GM18526 (cell line): ENCODE data around the gene CAV2.

Experiments used
- POLR2A ChIP-seq: IDR thresholded peaks from 3 replicates; pipeline ENCODE4 v1.6.1; 2011; ENCODE audit not compliant: insufficient read length; ENCODE audit errors: extremely low read depth

Gene CAV2

GRCh38 chr7:116544487-116544886 lies 44.9 kb downstream of the CAV2 start:
- TF ChIP-seq POLR2A, result no peak

DNA sequence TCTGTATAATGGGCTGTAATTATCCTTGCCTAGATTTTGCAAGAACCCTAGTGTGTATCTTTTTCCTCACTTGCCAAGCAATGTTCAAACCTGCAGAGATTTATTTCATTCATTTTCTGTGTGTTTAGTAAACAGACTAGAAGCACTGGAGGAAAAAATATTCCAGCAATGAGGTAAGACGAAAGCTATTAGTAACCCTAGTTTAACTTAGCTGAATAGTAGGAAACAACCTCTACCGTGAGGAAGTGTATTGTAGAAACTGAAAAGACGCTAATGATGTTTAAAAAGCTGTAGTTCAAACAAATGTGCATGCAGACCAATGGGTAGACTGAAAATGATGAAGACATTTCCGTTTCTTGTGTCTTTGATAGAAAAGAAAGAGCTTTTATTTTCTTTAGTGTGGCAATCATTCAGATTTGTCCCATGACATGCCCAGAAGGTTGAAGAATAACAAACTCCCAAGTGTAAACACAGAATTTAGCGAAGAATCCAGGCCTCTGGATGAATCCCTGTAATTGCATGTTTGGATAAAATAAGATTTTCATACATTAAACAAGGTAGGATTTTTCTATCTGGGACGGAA lies 46.0 kb downstream of the CAV2 start:
- no peak for TF ChIP-seq POLR2A

GRCh38 chr7:116546054-116546453 lies 46.5 kb downstream of the CAV2 start:
- TF ChIP-seq POLR2A, result no peak

DNA sequence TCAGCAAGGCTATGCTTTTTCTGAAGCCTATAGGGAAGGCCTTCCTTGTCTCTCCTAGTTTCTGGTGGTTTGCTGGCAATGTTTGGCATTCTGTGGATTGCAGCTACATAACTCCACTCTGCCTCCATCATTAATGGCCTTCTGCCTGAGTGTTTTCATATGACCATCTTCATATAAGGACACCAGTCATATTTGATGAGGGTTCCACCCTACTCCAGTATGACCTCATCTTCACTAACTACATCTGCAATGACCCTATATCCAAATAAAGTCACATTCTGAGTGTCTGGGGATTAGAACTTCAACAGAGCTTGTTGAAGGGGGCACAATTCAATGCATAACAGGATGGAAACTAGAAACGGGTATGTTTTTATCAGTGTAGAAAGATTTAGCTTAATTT lies 47.4 kb downstream of the CAV2 start:
- no peak for TF ChIP-seq POLR2A

DNA sequence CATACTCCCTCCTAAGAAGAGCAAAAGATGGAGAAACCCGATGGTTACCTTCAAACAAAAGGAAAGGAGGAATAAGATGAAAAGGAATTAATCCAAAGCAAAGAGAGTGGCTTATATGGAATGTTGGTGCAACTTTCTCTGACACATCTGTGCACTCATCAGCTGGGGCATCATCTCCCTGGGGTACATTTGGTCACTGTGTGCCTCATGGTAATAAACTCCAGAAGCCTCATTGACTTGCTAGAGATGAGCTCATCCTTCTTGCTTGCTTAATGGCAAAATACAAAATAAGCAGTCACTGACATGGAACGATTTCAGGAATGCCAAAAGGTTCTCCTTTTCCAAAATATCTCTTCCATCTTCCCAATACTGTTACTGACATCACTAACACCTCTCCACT lies 47.8 kb downstream of the CAV2 start:
- no peak for TF ChIP-seq POLR2A

DNA sequence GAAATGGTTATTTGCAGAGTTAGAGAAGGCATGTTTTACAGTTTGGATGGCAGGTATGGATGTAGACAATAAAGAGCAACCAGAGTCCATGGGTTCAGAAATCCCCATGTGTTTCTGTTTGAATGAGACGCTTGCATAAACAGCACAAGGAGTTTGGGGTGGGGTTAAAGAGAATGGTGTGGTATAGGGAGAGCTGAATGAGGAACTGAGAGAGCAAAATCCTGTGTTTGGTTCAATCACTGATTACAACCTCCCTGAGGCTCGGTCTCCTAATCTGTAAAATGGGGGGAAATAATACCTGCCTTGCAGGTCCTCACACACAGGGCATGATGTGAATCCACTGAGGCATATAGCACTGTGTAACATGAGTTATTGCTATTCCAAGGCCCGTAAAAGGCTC lies 49.0 kb downstream of the CAV2 start:
- TF ChIP-seq POLR2A, result no peak

DNA sequence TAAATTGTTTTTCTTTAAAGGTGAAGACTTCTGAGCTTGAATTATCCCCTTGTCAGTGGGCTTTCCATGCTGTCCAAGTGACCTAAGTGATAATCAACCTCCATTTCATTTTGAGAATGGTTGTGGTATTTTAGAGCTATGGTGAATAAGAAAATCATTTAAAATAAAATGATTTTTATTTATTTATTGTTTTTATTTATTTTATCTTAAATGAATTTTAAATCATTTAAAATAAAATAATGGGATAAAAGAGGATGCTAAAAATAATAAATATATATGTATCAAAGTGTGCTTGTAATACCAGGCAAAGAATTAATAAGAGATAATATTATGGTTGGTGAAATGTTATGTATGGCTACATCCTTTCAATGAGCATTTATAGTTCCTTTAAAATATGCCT lies 49.8 kb downstream of the CAV2 start:
- TF ChIP-seq POLR2A, result no peak

DNA sequence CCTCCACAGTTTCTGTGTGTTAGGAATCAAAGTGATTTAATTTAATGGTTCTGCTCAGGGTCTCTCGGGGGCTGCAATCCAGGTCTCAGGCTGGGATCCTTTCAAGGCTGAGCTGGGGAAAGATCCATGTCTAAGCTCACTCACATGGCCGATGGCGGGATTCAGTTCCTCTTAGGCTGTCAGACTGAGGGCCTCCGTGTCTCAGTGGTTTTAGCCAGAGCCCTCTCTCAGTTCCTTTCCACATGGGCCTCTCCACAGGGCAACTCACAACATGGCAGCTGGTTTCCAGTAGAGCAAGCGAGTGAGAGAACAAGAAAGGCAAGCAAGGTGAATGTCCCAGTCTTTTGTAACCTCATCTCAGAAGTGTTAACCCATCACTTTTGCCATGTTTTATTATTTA lies 52.2 kb downstream of the CAV2 start:
- TF ChIP-seq POLR2A, result no peak

GRCh38 chr7:116552602-116553001 lies 53.1 kb downstream of the CAV2 start:
- TF ChIP-seq POLR2A, result no peak

DNA sequence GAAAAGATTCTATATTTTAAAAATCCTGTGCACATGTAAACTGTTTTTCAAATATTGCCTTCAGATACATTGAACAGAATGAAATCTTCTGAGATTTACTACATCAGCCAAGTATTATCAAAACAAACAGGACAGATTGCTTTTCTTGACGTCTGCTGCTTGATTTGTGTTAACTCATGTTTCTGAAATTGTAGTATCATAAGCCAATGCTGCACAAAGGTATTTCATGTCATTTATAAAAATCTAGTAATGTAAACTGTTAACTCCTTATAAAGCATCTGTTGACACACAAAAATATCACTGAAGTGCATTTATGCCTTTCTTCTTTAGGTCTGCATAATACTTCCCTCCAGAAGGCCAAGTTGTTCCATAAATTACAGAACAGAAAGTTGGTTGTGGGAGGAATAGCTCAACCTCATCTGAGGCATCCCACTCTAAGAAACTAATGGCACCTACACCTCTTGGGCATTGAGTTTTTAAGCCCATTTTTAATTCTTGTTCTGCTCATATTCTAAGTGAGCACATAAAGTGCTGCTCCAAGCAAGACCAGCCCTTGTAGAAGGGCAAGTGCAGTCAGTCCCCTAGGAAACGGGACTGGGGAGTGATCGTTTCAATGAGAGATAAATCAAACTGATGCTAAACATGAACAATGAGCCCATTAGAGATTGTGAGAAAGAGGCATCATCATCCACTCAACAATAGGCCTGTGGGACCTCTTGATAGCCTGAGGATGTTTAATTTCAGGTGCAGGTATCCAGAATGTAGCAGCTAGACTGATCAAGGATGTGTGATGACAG lies 53.8 kb downstream of the CAV2 start:
- no peak for TF ChIP-seq POLR2A

DNA sequence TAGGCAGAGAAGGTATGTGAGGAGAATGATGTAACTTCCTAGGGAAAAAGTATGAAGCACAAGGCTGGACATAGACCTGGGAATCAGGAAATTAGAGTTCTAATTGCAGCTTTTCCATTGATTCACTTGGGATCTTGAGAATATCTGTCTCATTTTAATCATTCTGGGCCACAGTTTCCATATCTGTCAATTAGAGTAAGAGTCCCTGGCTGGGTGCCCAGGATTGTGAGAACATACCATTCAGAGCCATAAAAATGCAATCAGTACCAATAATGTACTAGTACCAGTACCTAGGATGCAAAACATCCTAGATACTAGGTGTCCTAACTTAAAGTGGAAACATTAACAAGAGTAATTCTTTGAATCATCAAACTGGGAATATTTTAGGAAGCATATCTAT lies 54.9 kb downstream of the CAV2 start:
- no peak for TF ChIP-seq POLR2A

GRCh38 chr7:116554911-116555310 lies 55.4 kb downstream of the CAV2 start:
- TF ChIP-seq POLR2A, result no peak

DNA sequence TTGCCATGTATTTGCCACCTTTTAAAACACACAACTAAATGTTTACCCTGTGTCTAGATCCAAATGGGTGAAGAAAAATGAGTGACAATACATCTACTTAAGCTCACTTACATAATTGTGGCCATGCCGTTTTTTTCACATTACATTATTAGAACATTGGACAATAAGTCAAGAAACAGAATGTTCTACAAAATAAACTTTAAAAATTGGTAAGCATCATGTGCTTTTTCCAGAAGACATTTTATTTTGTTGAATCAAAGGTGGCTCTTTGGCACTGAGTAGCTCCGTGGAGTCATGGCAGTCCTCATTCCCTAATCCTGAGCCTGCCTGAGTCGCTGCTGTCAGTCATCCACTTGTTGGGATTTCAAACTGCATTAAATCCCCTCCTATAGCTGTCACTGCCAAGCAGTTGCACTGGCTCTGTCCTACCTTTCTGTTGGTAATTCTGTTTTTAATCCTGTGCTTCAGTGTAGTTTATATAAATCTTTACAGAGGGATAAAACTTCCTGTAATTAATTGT lies 57.6 kb downstream of the CAV2 start:
- TF ChIP-seq POLR2A, result no peak

DNA sequence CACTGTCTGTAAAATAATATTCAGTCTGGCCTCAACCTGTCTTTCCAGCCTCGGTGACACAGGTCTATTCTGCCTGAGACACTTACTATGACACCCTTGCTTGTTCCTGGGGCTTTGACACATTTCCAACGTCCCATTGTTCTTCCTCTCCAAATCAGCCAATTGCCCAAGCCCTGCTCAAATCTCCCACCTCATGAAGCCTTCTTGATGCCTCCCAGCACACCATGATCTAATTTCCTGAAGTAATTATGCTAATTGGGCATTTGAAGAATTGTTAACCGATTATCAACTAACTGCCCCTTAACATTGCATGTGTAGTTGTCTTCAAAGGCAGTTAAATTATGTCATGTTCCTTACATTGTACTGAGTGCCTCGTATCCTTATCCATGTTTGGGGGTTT lies 58.4 kb downstream of the CAV2 start:
- no peak for TF ChIP-seq POLR2A
